Stimulated activated effector memory CD8-positive, alpha-beta T cell treated with anti-CD3 and anti-CD28 coated beads, Interleukin-12 subunit alpha, Interleukin-12 subunit beta, amount 100 ng/mL, for 72 hours (primary cell): ENCODE results near the gene AEBP1.

Experiments
- ATAC-seq: fragments of 150-1000 bp; cut with Tn5 transposase; 2 replicates; pipeline ENCODE4 v1.10.0; 2021
- DNase-seq, 2 donors: peaks; one replicate each; pipeline ENCODE4 v3.0.0; 2021 to 2022; ENCODE audit warnings: low spot score in 2 of 2
- H3K27ac Mint-ChIP-seq: one replicate; pipeline ENCODE4 v1.8.0; 2022; ENCODE audit warnings: mild to moderate bottlenecking, mixed read lengths
- H3K36me3 Mint-ChIP-seq: one replicate; pipeline ENCODE4 v1.8.0; 2022; ENCODE audit warnings: mild to moderate bottlenecking, mixed read lengths
- H3K4me1 Mint-ChIP-seq: one replicate; pipeline ENCODE4 v1.8.0; 2022; ENCODE audit warnings: mixed read lengths
- H3K4me3 Mint-ChIP-seq: one replicate; pipeline ENCODE4 v1.8.0; 2022; ENCODE audit warnings: mild to moderate bottlenecking, mixed read lengths
- H3K9me3 Mint-ChIP-seq: one replicate; pipeline ENCODE4 v1.8.0; 2022; ENCODE audit warnings: mixed read lengths

Gene AEBP1

DNA sequence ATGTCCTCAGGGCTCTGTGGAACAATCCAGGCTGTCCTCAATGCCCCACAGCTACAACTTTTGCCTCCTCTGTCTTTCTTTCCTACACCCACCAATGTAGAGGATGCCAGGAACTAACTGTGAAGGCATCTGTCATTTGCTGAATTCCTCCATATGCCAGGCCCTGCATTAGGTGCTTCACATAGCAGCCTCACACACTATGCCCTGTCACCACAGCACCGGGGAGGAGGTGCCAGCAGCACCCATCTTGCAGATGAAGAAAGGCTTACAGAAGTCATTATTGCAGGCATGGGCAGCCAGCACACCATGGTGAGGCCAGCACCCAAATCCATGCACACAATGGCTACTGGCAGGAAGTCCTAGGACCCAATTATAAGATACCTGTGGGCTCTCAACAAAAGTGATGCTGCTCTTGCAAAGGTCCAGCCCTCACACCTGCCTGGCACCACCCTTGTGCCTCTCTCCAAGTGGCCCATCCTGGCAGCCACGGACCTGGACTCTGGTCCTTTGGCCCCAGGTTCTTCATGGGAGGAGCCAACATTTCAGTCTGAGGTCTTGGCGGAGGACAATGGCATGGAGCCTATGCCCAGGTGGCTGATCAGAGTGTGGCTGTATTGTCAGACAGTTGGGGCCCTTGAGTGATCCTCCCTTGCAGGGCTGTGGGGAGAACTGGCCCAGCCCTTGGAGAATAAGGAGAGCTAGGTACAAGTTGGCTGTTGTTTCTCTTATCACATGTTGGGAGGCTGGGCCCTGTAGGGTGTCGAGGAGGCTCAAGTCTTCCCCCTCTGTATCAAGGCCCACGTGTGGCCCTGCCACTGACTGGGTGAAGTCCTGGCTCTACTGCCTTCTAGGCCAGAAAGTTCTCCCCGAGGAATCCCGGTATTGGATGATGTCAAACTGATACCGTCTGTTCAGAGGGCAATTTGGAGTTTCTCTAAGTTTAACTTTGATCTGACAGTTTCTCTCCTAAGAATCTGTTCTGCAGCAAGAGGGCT lies 51.3 kb downstream of the AEBP1 start:
- Mint-ChIP-seq H3K36me3 (no peaks in the 10 kb centered on the region), H3K27ac (no peak overlapping the region), H3K9me3 (no peaks in the 10 kb centered on the region), H3K4me1 (peaks cover 5% of the 10 kb centered on the region), H3K4me3 (no peak overlapping the region)
- DNase-seq = no peak
- ATAC-seq = no peak

DNA sequence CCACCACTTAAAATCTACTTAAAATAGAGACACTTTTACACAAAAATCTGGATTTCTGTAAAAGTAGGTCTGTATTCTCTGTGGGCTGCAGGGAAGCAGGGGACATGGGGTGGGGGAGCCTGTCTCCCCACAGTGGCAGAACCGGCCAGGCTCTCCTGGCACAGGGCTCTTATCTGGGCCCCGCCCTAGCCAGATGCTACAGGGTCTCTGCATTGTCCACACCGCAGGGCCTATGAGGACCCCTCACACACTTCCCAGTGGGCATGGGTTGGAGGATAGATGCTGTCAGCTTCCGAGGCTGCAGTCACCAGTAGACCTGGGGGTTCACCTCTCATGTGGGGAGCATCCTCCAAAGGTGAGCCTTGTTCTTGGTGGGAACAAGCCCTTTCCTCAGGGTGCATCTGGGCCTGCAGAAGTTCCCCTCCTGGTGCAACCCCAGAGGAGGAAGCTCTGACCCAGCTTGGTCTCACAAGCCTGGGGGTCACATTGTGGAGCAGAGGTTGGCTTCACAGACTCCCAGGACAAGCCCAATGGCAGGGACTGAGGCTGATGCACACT lies 52.4 kb downstream of the AEBP1 start:
- H3K27ac Mint-ChIP-seq = no peak overlapping the region
- no peak for ATAC-seq
- peaks cover 5% of the 10 kb centered on the region for H3K4me1 Mint-ChIP-seq
- no peaks in the 10 kb centered on the region for H3K36me3 Mint-ChIP-seq
- H3K4me3 Mint-ChIP-seq = no peak overlapping the region
- no peaks in the 10 kb centered on the region for H3K9me3 Mint-ChIP-seq
- DNase-seq = no peak

DNA sequence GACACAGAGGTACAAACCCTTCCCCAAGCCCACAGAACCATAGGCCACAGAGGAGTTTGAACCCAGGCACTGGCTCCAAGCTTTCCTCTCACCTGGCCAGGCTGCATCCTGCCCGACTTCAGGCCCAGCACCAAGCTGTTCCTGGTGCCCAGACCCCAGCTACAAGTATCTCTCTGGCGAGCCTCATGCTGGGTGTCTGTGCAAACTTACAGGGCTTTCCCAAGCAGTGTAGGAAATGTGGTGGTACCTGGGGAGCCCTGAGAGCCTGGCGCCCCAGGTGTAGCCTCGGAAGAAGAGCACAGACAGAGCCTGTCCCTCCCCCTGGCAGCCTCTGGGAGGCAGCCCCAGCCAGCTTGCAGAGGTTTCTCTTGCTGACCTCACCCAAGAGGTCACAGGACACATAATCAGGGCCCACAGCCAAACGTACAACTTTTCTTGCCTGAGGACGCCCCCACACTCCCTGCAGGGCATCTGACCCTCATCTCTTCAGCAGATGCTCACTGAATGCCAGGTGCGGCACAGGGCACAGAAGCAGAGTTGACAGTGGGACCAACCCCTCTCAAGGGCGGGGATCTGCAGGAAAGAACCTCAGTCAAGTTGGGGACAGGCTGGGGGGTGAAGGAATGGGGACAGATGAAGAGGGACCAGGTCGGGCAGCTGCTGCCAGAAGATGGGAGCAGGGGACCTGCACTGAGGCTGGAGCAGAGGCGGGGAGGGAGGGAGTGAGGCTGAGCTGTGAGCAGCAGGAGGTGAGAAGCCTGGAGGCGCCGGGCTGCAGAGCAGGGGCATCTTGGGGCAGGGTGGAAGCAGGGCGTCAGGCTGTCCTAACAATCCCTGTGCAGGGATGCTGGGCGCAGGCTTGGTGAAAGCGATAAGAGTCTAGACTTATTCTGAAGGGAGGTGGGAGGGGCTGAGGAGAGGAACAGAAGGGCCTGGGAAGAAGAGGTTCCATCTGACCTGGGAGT lies 53.3 kb downstream of the AEBP1 start:
- ATAC-seq (no peak), DNase-seq (no peak)
- no peak overlapping the region for H3K4me3 Mint-ChIP-seq
- H3K27ac Mint-ChIP-seq = no peak overlapping the region
- H3K36me3 Mint-ChIP-seq = no peaks in the 10 kb centered on the region
- no peaks in the 10 kb centered on the region for H3K9me3 Mint-ChIP-seq
- peaks cover under 1% of the 10 kb centered on the region for H3K4me1 Mint-ChIP-seq

DNA sequence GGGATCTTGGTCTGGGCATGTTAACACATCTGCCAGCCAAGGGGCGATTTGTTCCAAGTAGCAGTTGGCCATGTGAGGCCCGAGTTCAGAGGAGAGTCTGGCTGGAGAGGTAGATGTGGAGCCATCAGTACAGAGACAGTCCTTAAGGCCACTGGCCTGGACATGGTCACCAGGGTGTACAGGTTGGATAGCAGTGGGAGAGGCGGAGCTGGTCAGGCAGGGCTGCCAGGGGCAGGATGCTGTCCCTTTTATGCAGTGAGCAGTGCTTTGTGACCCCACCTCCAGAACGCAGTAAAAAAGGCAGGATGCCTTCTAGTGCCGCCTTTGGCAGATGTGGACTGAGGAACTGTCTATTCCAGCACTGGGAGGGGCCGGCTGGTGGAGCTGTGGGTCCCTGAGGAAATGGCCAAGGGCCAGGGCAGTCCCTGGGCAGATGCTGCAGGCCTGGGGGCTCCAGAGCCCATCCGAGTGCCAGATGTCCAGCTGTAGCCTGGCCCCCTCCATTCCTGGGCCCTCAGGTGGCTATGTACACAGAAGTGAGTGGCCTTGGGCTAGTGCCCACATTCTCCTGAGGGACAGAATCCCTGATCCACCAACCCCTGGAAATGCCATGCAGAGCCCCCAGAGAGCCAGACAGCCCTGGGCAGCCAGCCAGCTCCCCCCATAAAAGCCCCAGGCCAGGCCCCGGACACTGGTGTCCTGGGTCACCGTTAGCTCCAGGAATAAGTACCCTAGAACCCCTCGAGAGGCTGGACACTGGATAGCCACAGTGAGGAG lies 54.1 kb downstream of the AEBP1 start:
- no peaks in the 10 kb centered on the region for H3K4me1 Mint-ChIP-seq
- H3K9me3 Mint-ChIP-seq = no peaks in the 10 kb centered on the region
- no peak overlapping the region for H3K4me3 Mint-ChIP-seq
- H3K36me3 Mint-ChIP-seq = no peaks in the 10 kb centered on the region
- no peak overlapping the region for H3K27ac Mint-ChIP-seq
- no peak for ATAC-seq
- DNase-seq = no peak

DNA sequence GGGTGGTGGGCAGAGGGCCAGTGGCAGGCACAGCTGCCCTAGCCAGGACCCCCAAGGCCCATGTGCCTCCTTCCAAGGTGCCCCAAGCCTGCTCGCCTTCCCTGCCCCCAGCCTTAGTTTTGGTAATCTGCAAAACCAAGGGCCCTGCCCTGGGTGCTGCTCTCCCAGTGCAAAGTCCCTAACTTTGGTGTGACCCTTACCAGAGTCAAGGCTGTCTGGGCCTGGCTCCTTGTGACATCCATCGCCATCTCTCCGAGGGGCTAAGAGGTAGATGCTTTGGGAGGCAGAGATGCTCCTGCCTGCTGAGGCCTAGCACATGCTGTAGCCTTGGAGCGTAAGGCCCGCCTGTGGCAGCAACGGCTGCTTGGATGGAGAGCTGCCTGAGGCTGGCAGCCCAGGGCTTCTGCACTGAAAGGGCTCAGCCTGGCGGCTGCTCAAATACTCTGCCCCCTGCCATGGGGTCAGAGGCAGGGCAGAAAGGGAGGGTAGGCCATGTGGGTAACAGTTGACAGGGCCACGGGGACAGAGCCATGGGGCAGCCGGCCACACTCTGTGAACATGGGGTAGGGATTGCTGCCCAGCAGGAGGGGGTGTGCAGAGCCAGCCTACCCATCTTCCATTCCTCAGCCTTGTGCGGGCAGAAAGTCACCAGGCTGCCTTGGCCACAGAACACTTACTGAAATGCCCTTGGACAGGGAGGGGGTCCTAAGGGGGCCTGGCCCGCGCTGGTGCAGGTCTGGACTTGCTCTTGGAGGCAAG lies 54.9 kb downstream of the AEBP1 start:
- H3K9me3 Mint-ChIP-seq = no peaks in the 10 kb centered on the region
- H3K4me3 Mint-ChIP-seq = no peak overlapping the region
- no peaks in the 10 kb centered on the region for H3K4me1 Mint-ChIP-seq
- no peak overlapping the region for H3K27ac Mint-ChIP-seq
- H3K36me3 Mint-ChIP-seq = no peaks in the 10 kb centered on the region
- ATAC-seq (no peak), DNase-seq (no peak)

DNA sequence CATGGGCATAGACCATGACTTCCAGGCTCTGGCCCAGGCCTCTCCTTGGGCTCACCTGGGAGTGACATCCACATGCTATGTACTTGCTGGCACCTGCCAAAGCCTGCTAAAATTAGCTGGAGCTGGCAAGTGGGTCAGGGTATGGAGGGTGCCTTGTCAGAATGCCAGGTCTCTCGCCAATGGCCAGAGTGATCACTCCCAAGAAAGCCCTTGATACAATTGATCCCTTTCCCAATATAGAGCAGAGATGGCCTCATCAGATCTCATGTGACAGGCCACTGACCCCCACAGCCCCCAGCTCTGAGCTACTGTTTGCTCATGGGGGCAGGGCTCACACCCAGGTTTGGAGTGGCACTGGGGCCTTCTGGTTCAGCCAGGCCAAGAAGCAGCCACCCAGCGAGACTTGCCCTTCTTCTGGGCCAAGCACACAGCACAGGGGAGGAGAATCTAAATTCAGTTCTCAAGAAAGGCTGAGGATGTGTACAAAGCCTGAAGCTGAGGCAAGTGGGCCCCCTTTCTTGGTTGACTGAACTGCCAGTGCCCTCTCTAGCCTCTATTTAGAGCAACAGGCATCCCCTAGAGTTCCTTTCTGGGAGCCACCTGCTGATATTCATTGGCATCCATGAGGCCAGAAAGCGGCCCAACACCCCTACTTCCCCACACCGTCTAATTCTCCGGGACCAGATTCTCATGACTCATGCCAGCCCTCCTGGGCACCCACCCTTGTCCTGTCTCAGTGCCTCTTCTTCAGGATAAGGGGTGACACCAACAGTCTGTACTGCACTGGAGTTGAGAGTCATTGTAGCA lies 55.9 kb downstream of the AEBP1 start:
- ATAC-seq (no peak), DNase-seq (no peak)
- H3K4me3 Mint-ChIP-seq = no peak overlapping the region
- H3K4me1 Mint-ChIP-seq = no peaks in the 10 kb centered on the region
- H3K36me3 Mint-ChIP-seq = no peaks in the 10 kb centered on the region
- no peak overlapping the region for H3K27ac Mint-ChIP-seq
- no peaks in the 10 kb centered on the region for H3K9me3 Mint-ChIP-seq

DNA sequence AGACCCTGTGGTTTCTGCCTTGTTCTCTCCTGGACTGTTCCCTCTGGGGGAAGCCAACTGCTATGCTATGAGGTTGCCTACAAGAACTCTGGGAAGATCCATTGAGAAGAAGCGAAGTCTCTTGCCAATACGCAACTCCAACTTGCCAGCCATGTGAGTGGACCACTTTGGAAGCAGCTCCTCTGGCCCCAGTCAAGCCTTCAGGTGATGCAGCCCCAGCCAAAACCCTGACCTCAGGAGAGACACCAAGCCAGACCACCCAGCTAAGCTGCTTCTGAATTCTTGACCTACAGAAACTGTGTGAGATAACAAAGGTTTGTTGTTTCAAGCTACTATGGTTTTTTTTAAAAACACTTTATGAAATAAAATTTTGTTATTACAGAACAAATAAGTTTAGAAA lies 57.2 kb downstream of the AEBP1 start:
- Mint-ChIP-seq H3K27ac (no peak overlapping the region), H3K4me3 (no peak overlapping the region), H3K36me3 (no peaks in the 10 kb centered on the region), H3K9me3 (no peaks in the 10 kb centered on the region), H3K4me1 (no peaks in the 10 kb centered on the region)
- DNase-seq (no peak), ATAC-seq (no peak)

DNA sequence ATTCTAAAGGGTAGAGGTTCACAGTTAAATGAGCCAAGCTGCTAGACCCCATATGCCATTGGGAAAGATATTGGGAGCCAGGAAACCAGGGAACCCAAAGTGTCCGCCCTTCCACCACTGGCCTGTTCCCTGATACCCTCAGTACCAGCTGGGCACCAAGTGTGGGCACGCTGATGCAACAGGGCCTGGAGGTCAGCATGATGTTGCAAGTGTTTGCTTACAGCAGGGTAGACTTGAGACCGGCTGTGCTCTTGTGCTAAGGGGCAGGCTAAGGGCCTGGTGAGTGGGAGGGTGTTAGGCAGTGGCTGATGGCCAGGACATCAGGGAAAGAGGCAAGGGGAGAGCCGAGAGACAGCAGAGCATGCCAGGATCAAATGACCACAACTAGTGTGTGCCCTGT lies 58.0 kb downstream of the AEBP1 start:
- H3K27ac Mint-ChIP-seq = no peak overlapping the region
- H3K36me3 Mint-ChIP-seq = no peaks in the 10 kb centered on the region
- ATAC-seq (no peak), DNase-seq (no peak)
- no peak overlapping the region for H3K4me3 Mint-ChIP-seq
- H3K9me3 Mint-ChIP-seq = no peaks in the 10 kb centered on the region
- no peaks in the 10 kb centered on the region for H3K4me1 Mint-ChIP-seq

DNA sequence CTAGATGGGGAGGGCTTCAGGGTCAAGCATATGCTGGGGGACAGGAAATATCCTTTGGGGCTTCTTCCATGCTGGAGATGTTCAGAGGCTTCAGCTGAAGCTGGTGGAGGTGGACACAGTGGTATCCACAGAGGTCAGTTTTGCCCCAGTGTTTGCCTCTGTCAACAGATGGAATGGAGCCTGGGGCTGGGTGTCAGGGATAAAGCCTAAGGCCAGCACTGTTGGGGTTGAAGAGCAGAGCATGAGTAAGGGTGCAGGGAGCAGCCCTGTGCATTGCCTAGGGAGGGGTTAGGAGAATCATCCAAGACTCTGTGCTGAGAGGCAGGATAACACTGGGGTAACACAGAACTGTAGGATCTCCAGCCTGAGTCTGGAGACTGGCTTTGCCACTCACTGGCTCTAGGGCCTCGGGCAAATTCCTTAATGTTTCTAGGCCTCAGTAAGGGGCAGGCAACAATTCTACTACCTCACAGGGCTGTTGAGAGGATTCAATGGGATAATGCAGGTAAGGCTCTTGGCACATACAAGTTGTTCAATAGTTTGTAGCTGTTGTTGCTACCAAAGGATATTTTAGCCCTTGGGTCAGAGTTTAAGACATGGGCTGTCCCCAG lies 58.7 kb downstream of the AEBP1 start:
- DNase-seq (no peak), ATAC-seq (no peak)
- no peak overlapping the region for H3K4me3 Mint-ChIP-seq
- H3K9me3 Mint-ChIP-seq = no peaks in the 10 kb centered on the region
- H3K27ac Mint-ChIP-seq = no peak overlapping the region
- no peaks in the 10 kb centered on the region for H3K36me3 Mint-ChIP-seq
- H3K4me1 Mint-ChIP-seq = no peaks in the 10 kb centered on the region

DNA sequence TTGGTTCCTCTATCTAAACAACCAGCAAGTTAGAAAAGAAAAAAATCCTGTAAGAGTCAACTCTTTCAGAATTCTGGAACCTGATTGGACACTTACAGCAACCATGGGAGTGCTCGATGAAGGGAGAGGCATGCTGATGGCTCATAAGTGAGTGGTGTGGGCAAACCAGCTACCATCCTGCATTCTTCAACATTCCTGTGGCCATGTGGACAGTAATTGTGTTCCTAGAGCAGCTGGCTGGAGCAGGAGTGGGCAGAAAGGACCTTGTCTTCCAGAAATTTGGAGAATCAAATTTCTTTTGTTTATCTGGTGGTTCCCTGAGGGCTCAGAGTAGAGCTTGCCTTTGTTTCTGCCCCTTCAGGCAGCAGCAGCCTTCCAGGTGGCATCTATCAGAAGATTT lies 59.4 kb downstream of the AEBP1 start:
- Mint-ChIP-seq H3K36me3 (no peaks in the 10 kb centered on the region), H3K4me1 (no peaks in the 10 kb centered on the region), H3K4me3 (no peak overlapping the region), H3K9me3 (no peaks in the 10 kb centered on the region), H3K27ac (no peak overlapping the region)
- no peak for ATAC-seq
- no peak for DNase-seq
